Esophagus muscularis mucosa (tissue), 3 donors: ENCODE results near the gene TNNT1.

ENCODE experiments used
- CTCF ChIP-seq, 3 experiments: fragments of 200-600 bp in 2 of 3; fragments of 450-650 bp in 1 of 3; sonication (generic) in 2 of 3; IDR thresholded peaks; one replicate each; pipeline ENCODE4 v1.5.1; 2017 to 2019; ENCODE audit warnings: antibody characterized with exemption in 3 of 3, mild to moderate bottlenecking in 2 of 3, moderate library complexity in 1 of 3
- POLR2A ChIP-seq: fragments of 450-650 bp; IDR thresholded peaks from one replicate; pipeline ENCODE4 v1.6.1; 2017; ENCODE audit warnings: antibody characterized with exemption, moderate library complexity, mild to moderate bottlenecking, low read depth

GRCh38 chr19:55090564-55090963 lies 58.4 kb downstream of the TNNT1 start:
- TF ChIP-seq POLR2A, result no peak
- TF ChIP-seq CTCF (IDR thresholded peaks at IDR 0.05), result no peak
